ENCODE measurements around the gene STK32C.
"Not testable (repeated sequence)": the region's sequence is repeated elsewhere in the genome, so short reads cannot be mapped to it uniquely, and the experiment has no call there.

STK32C gene

GRCh38 chr10:132322586-132323048 is 14.9 kb upstream of the STK32C start:
- H3K4me3 ChIP-seq (ENCODE audit: low read length) = no peak overlapping the region
- no peak for DNase-seq (ENCODE audit: low read depth, low spot score)

GRCh38 chr10:132321726-132322125 is 14.0 kb upstream of the STK32C start:
- no peak overlapping the region for H3K4me3 ChIP-seq (ENCODE audit: low read length)
- DNase-seq (ENCODE audit: low read depth, low spot score) = no peak

- H3K4me3 ChIP-seq (ENCODE audit: low read length) = no peak overlapping the region
- DNase-seq (ENCODE audit: low read depth, low spot score) = no peak
Observed at GRCh38 chr10:132320654-132321469, 13.1 kb upstream of the STK32C start.

GRCh38 chr10:132319853-132320653 is 12.3 kb upstream of the STK32C start:
- H3K4me3 ChIP-seq (ENCODE audit: low read length) = no peak overlapping the region
- DNase-seq (ENCODE audit: low read depth, low spot score) = no peak

GRCh38 chr10:132317477-132317876 is 9.7 kb upstream of the STK32C start:
- H3K4me3 ChIP-seq (ENCODE audit: low read length); DNase-seq (ENCODE audit: low read depth, low spot score): not testable (repeated sequence)

- DNase-seq (ENCODE audit: low read depth, low spot score) = no peak
- no peak overlapping the region for H3K4me3 ChIP-seq (ENCODE audit: low read length)
Observed at GRCh38 chr10:132316133-132316532, 8.4 kb upstream of the STK32C start.

GRCh38 chr10:132314881-132315280 is 7.1 kb upstream of the STK32C start:
- DNase-seq (ENCODE audit: low read depth, low spot score); H3K4me3 ChIP-seq (ENCODE audit: low read length): not testable (repeated sequence)

GRCh38 chr10:132314336-132314735 is 6.6 kb upstream of the STK32C start:
- no peak for DNase-seq (ENCODE audit: low read depth, low spot score)
- no peak overlapping the region for H3K4me3 ChIP-seq (ENCODE audit: low read length)

- DNase-seq (ENCODE audit: low read depth, low spot score) = no peak
- H3K4me3 ChIP-seq (ENCODE audit: low read length) = no peak overlapping the region
Observed at GRCh38 chr10:132313865-132314264, 6.1 kb upstream of the STK32C start.

- DNase-seq (ENCODE audit: low read depth, low spot score) = no peak
- H3K4me3 ChIP-seq (ENCODE audit: low read length) = no peak overlapping the region
Observed at GRCh38 chr10:132313305-132313704, 5.6 kb upstream of the STK32C start.

GRCh38 chr10:132311338-132311939 is 3.7 kb upstream of the STK32C start:
- no peak for DNase-seq (ENCODE audit: low read depth, low spot score)

GRCh38 chr10:132310701-132311337 is 3.1 kb upstream of the STK32C start:
- no peak for DNase-seq (ENCODE audit: low read depth, low spot score)
- H3K4me3 ChIP-seq (ENCODE audit: low read length) = no peak overlapping the region

More at GRCh38 chr10:132311338-132311939, 3.7 kb upstream of the STK32C start:
- no peak overlapping the region for H3K4me3 ChIP-seq (ENCODE audit: low read length)

- DNase-seq (ENCODE audit: low read depth, low spot score) = no peak
- no peak overlapping the region for H3K4me3 ChIP-seq (ENCODE audit: low read length)
Observed at GRCh38 chr10:132309879-132310591, 2.3 kb upstream of the STK32C start.

- H3K4me3 ChIP-seq (ENCODE audit: low read length) = no peak overlapping the region
Observed at GRCh38 chr10:132309471-132309865, 1.7 kb upstream of the STK32C start.

GRCh38 chr10:132308587-132309470 is 1.1 kb upstream of the STK32C start:
- DNase-seq (ENCODE audit: low read depth, low spot score) = no peak
- H3K4me3 ChIP-seq (ENCODE audit: low read length) = peak overlapping the region; percentile 54; the same call in 1 of the 2 replicates

More at GRCh38 chr10:132309471-132309865, 1.7 kb upstream of the STK32C start:
- DNase-seq (ENCODE audit: low read depth, low spot score) = no peak

GRCh38 chr10:132306864-132307751 is 642 bp downstream of the STK32C start:
- H3K4me3 ChIP-seq (ENCODE audit: low read length) = no peak overlapping the region
- no peak for DNase-seq (ENCODE audit: low read depth, low spot score)

GRCh38 chr10:132306343-132306685 is 1.4 kb downstream of the STK32C start:
- H3K4me3 ChIP-seq (ENCODE audit: low read length) = no peak overlapping the region
- DNase-seq (ENCODE audit: low read depth, low spot score) = no peak

Measured in Jurkat, Clone E6-1 (cell line).